Mesendoderm (in vitro differentiated cells): Measurements from ENCODE around the gene SPTLC2.

ENCODE experiments used
- DNase-seq: peaks from one replicate; pipeline ENCODE4 v3.0.0; 2013
- H2AK5ac ChIP-seq: 2 replicates; pipeline ENCODE4 v1.6.1; 2013; ENCODE audit warnings: low read length, inconsistent platforms
- H2BK120ac ChIP-seq: 2 replicates; pipeline ENCODE4 v1.6.1; 2013; ENCODE audit warnings: low read depth, mild to moderate bottlenecking, low read length, moderate library complexity, mixed read lengths
- H2BK15ac ChIP-seq: replicated peaks from 2 replicates; pipeline ENCODE4 v1.6.1; 2013; ENCODE audit warnings: low read depth, mild to moderate bottlenecking, moderate library complexity
- H2BK5ac ChIP-seq: 2 replicates; pipeline ENCODE4 v1.6.1; 2013; ENCODE audit warnings: low read length, inconsistent platforms
- H3K18ac ChIP-seq: 2 replicates; pipeline ENCODE4 v1.6.1; 2013; ENCODE audit warnings: mild to moderate bottlenecking, low read length, mixed read lengths
- H3K23ac ChIP-seq: one replicate; pipeline ENCODE4 v1.6.1; 2013; ENCODE audit warnings: low read length
- H3K27ac ChIP-seq: 2 replicates; pipeline ENCODE4 v1.5.1; 2013; ENCODE audit warnings: low read depth, mild to moderate bottlenecking, inconsistent platforms, low read length, moderate library complexity
- H3K27me3 ChIP-seq: 2 replicates; pipeline ENCODE4 v1.6.1; 2013; ENCODE audit warnings: low read length, control low read depth, mild to moderate bottlenecking, inconsistent platforms; ENCODE audit not compliant: insufficient read depth, poor library complexity
- H3K36me3 ChIP-seq: 2 replicates; pipeline ENCODE4 v1.6.1; 2013; ENCODE audit warnings: low read length, inconsistent platforms; ENCODE audit not compliant: control insufficient read depth, insufficient read depth
- H3K4ac ChIP-seq: one replicate; pipeline ENCODE4 v1.6.1; 2013; ENCODE audit warnings: low read depth, mild to moderate bottlenecking, low read length, moderate library complexity
- H3K4me1 ChIP-seq: 2 replicates; pipeline ENCODE4 v1.6.1; 2013; ENCODE audit warnings: low read depth, low read length, inconsistent platforms; ENCODE audit not compliant: control insufficient read depth
- H3K4me2 ChIP-seq: 2 replicates; pipeline ENCODE4 v1.6.1; 2013; ENCODE audit warnings: low read length
- H3K4me3 ChIP-seq: 2 replicates; pipeline ENCODE4 v1.5.1; 2013; ENCODE audit warnings: mild to moderate bottlenecking, low read length
- H3K56ac ChIP-seq: one replicate; pipeline ENCODE4 v1.6.1; 2013; ENCODE audit warnings: low read length
- H3K79me1 ChIP-seq: 2 replicates; pipeline ENCODE4 v1.6.1; 2013; ENCODE audit warnings: low read length, inconsistent platforms
- H3K79me2 ChIP-seq: 2 replicates; pipeline ENCODE4 v1.6.1; 2013; ENCODE audit warnings: mild to moderate bottlenecking, low read length; ENCODE audit not compliant: control insufficient read depth, insufficient read depth
- H3K9ac ChIP-seq: 2 replicates; pipeline ENCODE4 v1.6.1; 2013; ENCODE audit warnings: low read length, inconsistent platforms
- H4K5ac ChIP-seq: one replicate; pipeline ENCODE4 v1.6.1; 2013; ENCODE audit warnings: low read length
- H4K8ac ChIP-seq: one replicate; pipeline ENCODE4 v1.6.1; 2013; ENCODE audit warnings: low read depth, mild to moderate bottlenecking, control low read depth, low read length, moderate library complexity
- WGBS: extraction: QIAGEN DNeasy Blood & Tissue Kit; methylation state at CpG from one replicate; pipeline ENCODE4 v1.1.7; 2013; ENCODE audit warnings: low lambda C conversion rate, missing lambda C conversion rate; ENCODE audit not compliant: insufficient coverage; ENCODE audit errors: extremely low coverage; 5-methylcytosine and 5-hydroxymethylcytosine counted together

SPTLC2 gene

DNA sequence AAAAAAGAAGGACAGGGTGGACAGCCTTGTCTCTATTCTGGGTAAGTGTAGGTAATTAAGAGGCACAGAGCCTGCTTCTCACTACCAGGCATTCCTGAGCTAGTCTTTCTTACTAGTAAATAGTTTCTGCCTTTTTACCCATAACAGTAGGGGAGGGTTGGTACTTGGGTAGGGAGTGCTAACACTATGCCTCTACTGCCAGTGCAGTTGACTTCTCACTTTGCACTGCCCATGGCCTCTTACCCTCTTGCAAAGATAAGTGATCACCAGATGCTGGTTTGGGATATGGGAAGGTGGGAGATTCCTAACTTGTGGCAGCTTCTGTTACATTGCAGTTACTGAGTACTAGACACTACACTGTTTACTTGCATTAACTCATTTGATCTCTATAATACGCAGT, 146.9 kb downstream of the SPTLC2 start:
- Histone ChIP-seq H3K27ac (no peak overlapping the region), H3K9ac (no peak overlapping the region), H3K4me3 (no peak overlapping the region), H3K56ac (no peak overlapping the region), H4K5ac (no peak overlapping the region), H3K36me3 (peaks cover 5% of the 10 kb centered on the region), H2BK5ac (no peak overlapping the region), H3K4me2 (no peak overlapping the region), H3K79me1 (no peaks in the 10 kb centered on the region), H2BK15ac (no peak overlapping the region), H2BK120ac (no peak overlapping the region), H3K27me3 (no peaks in the 10 kb centered on the region), H3K79me2 (no peaks in the 10 kb centered on the region), H2AK5ac (no peak overlapping the region), H3K23ac (no peak overlapping the region), H3K4ac (no peak overlapping the region), H3K4me1 (no peaks in the 10 kb centered on the region), H3K18ac (no peak overlapping the region), H4K8ac (no peak overlapping the region)
- peak; percentile 32 for DNase-seq
- no CpG with 5 or more reads among the region's 1 CpG for WGBS

GRCh38 chr14:77469067-77469505, 147.4 kb downstream of the SPTLC2 start:
- Histone ChIP-seq H2BK15ac (no peak overlapping the region), H3K4me2 (no peak overlapping the region), H3K4me1 (no peaks in the 10 kb centered on the region), H2BK120ac (no peak overlapping the region), H3K27ac (no peak overlapping the region), H3K27me3 (no peaks in the 10 kb centered on the region), H3K4me3 (no peak overlapping the region), H4K8ac (no peak overlapping the region), H3K4ac (no peak overlapping the region), H3K9ac (no peak overlapping the region), H4K5ac (no peak overlapping the region), H3K36me3 (peaks cover 8% of the 10 kb centered on the region), H3K56ac (no peak overlapping the region), H3K23ac (no peak overlapping the region), H3K79me1 (no peaks in the 10 kb centered on the region), H3K79me2 (no peaks in the 10 kb centered on the region), H2BK5ac (no peak overlapping the region), H3K18ac (no peak overlapping the region), H2AK5ac (no peak overlapping the region)
- no CpG with 5 or more reads among the region's 14 CpGs for WGBS
- DNase-seq = no peak

DNA sequence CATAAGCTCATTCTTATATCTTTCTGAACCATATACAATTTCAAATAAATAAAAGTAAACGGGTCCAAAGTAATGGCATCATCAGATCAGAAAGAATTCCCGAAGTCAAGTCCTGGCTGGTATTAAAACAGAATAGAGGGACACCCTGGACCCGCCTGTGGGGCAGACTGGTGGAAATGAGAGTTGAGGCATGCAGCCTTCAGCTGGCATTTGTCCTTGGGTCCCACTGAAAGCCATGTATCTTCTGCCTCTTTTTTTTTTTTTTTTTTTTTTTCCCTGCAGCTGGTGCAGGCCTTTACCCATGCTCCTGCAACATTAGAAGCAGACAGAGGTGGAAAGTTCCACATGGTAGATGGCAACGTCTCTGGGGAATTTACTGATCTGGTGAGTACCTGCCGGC, 148.6 kb downstream of the SPTLC2 start:
- Histone ChIP-seq H3K27ac (no peak overlapping the region), H3K18ac (no peak overlapping the region), H2AK5ac (no peak overlapping the region), H3K56ac (no peak overlapping the region), H3K36me3 (peaks cover 8% of the 10 kb centered on the region), H3K4ac (no peak overlapping the region), H3K4me3 (no peak overlapping the region), H3K79me1 (no peaks in the 10 kb centered on the region), H4K5ac (no peak overlapping the region), H3K4me1 (no peaks in the 10 kb centered on the region), H2BK15ac (no peak overlapping the region), H3K9ac (no peak overlapping the region), H2BK120ac (no peak overlapping the region), H3K23ac (no peak overlapping the region), H3K27me3 (no peaks in the 10 kb centered on the region), H4K8ac (no peak overlapping the region), H2BK5ac (no peak overlapping the region), H3K79me2 (no peaks in the 10 kb centered on the region), H3K4me2 (no peak overlapping the region)
- WGBS = no CpG with 5 or more reads among the region's 5 CpGs
- no peak for DNase-seq

GRCh38 chr14:77459072-77459723, 157.2 kb downstream of the SPTLC2 start:
- no peak overlapping the region for H3K18ac ChIP-seq
- peaks cover 5% of the 10 kb centered on the region for H3K36me3 ChIP-seq
- H3K9ac ChIP-seq = peak overlapping the region; percentile 87
- H3K27me3 ChIP-seq = no peaks in the 10 kb centered on the region
- WGBS = no CpG with 5 or more reads among the region's 13 CpGs
- H3K4ac ChIP-seq = no peak overlapping the region
- no peak overlapping the region for H3K27ac ChIP-seq
- no peak overlapping the region for H4K5ac ChIP-seq
- H2BK15ac ChIP-seq = no peak overlapping the region
- H3K4me2 ChIP-seq = peak overlapping the region; percentile 73
- peaks cover 23% of the 10 kb centered on the region for H3K79me2 ChIP-seq
- peaks cover 14% of the 10 kb centered on the region for H3K79me1 ChIP-seq
- peak; percentile 84 for DNase-seq
- H2AK5ac ChIP-seq = no peak overlapping the region
- no peak overlapping the region for H2BK120ac ChIP-seq
- H3K4me3 ChIP-seq = peak overlapping the region; percentile 96
- no peak overlapping the region for H2BK5ac ChIP-seq
- peaks cover 2% of the 10 kb centered on the region for H3K4me1 ChIP-seq
- H3K23ac ChIP-seq = no peak overlapping the region
- H4K8ac ChIP-seq = no peak overlapping the region
- no peak overlapping the region for H3K56ac ChIP-seq

- H3K4me2 ChIP-seq = peak overlapping the region; percentile 73
- H3K9ac ChIP-seq = peak overlapping the region; percentile 87
- H3K23ac ChIP-seq = no peak overlapping the region
- H3K18ac ChIP-seq = peak overlapping the region; percentile 43
- H3K4ac ChIP-seq = peak overlapping the region; percentile 93
- H2BK5ac ChIP-seq = peak overlapping the region; percentile 44
- no peaks in the 10 kb centered on the region for H3K27me3 ChIP-seq
- H3K79me1 ChIP-seq = peaks cover 14% of the 10 kb centered on the region
- no peak overlapping the region for H4K8ac ChIP-seq
- peak overlapping the region; percentile 66 for H2AK5ac ChIP-seq
- H3K56ac ChIP-seq = peak overlapping the region; percentile 99
- peaks cover 5% of the 10 kb centered on the region for H3K36me3 ChIP-seq
- peak overlapping the region; percentile 96 for H3K4me3 ChIP-seq
- peaks cover 2% of the 10 kb centered on the region for H3K4me1 ChIP-seq
- H2BK120ac ChIP-seq = no peak overlapping the region
- no peak overlapping the region for H4K5ac ChIP-seq
- no peak overlapping the region for H2BK15ac ChIP-seq
- H3K27ac ChIP-seq = peak overlapping the region; percentile 35
- H3K79me2 ChIP-seq = peaks cover 23% of the 10 kb centered on the region
- WGBS = no CpG with 5 or more reads among the region's 29 CpGs
- DNase-seq = peak; percentile 85
Observed at GRCh38 chr14:77458249-77458950, 158.0 kb downstream of the SPTLC2 start.
